Keratinocyte (primary cell): ENCODE results near the gene SLC25A21.

Source experiments
- CTCF ChIP-seq, 3 experiments: IDR thresholded peaks in 1 of 3; conservative IDR thresholded peaks in 1 of 3; optimal IDR thresholded peaks in 1 of 3; 2 replicates in 2 of 3; 3 replicates in 1 of 3; pipeline versions ENCODE3 to v1.5.1; 2011; ENCODE audit warnings: low read length in 3 of 3, mild to moderate bottlenecking in 3 of 3, moderate library complexity in 2 of 3, control low read depth in 1 of 3, inconsistent platforms in 1 of 3; ENCODE audit not compliant: insufficient read depth in 2 of 3; ENCODE audit errors: extremely low read depth in 1 of 3
- EZH2 ChIP-seq: IDR thresholded peaks from one replicate; pipeline ENCODE4 v1.6.1; 2012; ENCODE audit warnings: inconsistent platforms, mild to moderate bottlenecking, low read length, moderate library complexity

GRCh38 chr14:36874396-36875138 lies 297.8 kb downstream of the SLC25A21 start:
- TF ChIP-seq CTCF (optimal IDR thresholded peaks at IDR 0.05 in 1 of 3, IDR thresholded peaks at IDR 0.05 in 1 of 3, conservative IDR thresholded peaks at IDR 0.05 in 1 of 3; ENCODE audit: extremely low read depth in 1 of 3, insufficient read depth in 2 of 3, low read length in 3 of 3): no peak
- TF ChIP-seq EZH2: no peak
